Large intestine (tissue), 3 donors: ENCODE results near the gene RHOF. TPM values are rescaled to one million over a fixed set of nuclear protein-coding genes. Genes with fewer than 3 reads are reported as not detected.
"Not testable (repeated sequence)": the region's sequence is repeated elsewhere in the genome, so short reads cannot be mapped to it uniquely, and the experiment has no call there.

Experiments used
- DNase-seq, 2 donors: peaks; one replicate each; pipeline versions ENCODE4 v3.0.0 to v3.0.0-alpha.2; 2013
- H3K27ac ChIP-seq: one replicate; pipeline ENCODE4 v1.5.1; 2013; ENCODE audit warnings: low read length
- H3K27me3 ChIP-seq: 2 replicates; pipeline ENCODE4 v1.6.1; 2013; ENCODE audit warnings: low read length; ENCODE audit not compliant: control insufficient read depth, insufficient read depth
- H3K36me3 ChIP-seq: 2 replicates; pipeline ENCODE4 v1.6.1; 2013; ENCODE audit warnings: low read length; ENCODE audit not compliant: control insufficient read depth, insufficient read depth
- H3K4me1 ChIP-seq: one replicate; pipeline ENCODE4 v1.6.1; 2013; ENCODE audit warnings: low read length; ENCODE audit not compliant: control insufficient read depth, insufficient read depth
- H3K4me3 ChIP-seq: one replicate; pipeline ENCODE4 v1.5.1; 2013; ENCODE audit warnings: low read length
- H3K9me3 ChIP-seq: one replicate; pipeline ENCODE4 v1.6.1; 2013; ENCODE audit warnings: mild to moderate bottlenecking, low read depth, low read length, moderate library complexity; ENCODE audit not compliant: control insufficient read depth
- WGBS: methylation state at CpG from one replicate; pipeline ENCODE4 v1.1.5; 2013; ENCODE audit warnings: low lambda C conversion rate; ENCODE audit not compliant: insufficient coverage; 5-methylcytosine and 5-hydroxymethylcytosine counted together
- polyA plus RNA-seq: library from polyadenylated mRNA; unstranded; fragments of 120-200 nt; gene quantifications from one replicate; pipeline ENCODE4 v1.2.1, GENCODE V29; 2013

Gene RHOF
- polyA plus RNA-seq, 1 donor, result 53.6 TPM

- Histone ChIP-seq H3K36me3 (peaks cover 20% of the 10 kb centered on the region), H3K27ac (no peak overlapping the region), H3K4me3 (no peak overlapping the region), H3K4me1 (no peaks in the 10 kb centered on the region), H3K9me3 (no peaks in the 10 kb centered on the region), H3K27me3 (no peaks in the 10 kb centered on the region)
- no CpG with 5 or more reads among the region's 11 CpGs for WGBS
- DNase-seq, result no peak
Observed at GRCh38 chr12:121754836-121755235, 38.7 kb downstream of the RHOF start.

GRCh38 chr12:121753844-121754264, 39.6 kb downstream of the RHOF start:
- no peak for DNase-seq
- peaks cover 20% of the 10 kb centered on the region for H3K36me3 ChIP-seq
- no peak overlapping the region for H3K27ac ChIP-seq

DNA sequence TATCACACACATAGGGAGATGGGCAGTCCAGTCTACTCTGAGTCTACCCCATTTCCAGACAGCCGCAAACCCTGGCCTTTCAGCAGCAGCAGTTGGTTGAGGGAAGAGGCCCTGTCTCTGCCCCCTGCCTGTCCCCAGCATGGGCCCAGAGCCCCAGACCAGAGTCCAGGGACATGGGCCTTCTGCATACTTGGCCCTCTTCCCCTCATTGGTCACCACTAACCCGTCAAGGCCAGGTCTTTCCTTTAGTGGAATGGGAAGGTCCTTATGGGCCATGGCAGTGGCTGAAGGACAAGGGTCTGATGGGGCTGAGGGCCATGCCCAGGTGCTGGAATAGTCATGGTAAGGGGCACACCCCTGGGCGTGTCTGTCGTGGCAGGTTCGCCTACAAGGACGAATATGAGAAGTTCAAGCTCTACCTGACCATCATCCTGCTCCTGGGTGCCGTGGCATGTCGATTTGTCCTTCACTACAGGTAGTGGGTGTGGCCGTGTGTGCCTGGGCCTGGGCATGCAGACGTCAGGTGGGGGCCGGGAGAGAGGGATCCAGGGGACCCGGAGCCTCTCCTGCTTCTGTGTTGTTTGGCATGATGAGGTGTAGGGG, 41.6 kb downstream of the RHOF start:
- Histone ChIP-seq H3K4me1 (peaks cover 8% of the 10 kb centered on the region), H3K27me3 (no peaks in the 10 kb centered on the region), H3K27ac (peak overlapping the region; percentile 36), H3K4me3 (no peak overlapping the region), H3K9me3 (no peaks in the 10 kb centered on the region), H3K36me3 (peaks cover 20% of the 10 kb centered on the region)
- no CpG with 5 or more reads among the region's 12 CpGs for WGBS
- peak in 1 of 2 donors; percentile 60 for DNase-seq

More at GRCh38 chr12:121753844-121754264, 39.6 kb downstream of the RHOF start:
- no CpG with 5 or more reads among the region's 12 CpGs for WGBS
- Histone ChIP-seq H3K27me3 (no peaks in the 10 kb centered on the region), H3K4me3 (no peak overlapping the region), H3K4me1 (no peaks in the 10 kb centered on the region), H3K9me3 (no peaks in the 10 kb centered on the region)

GRCh38 chr12:121751034-121751433, 42.5 kb downstream of the RHOF start:
- H3K9me3 ChIP-seq, result no peaks in the 10 kb centered on the region
- WGBS, result no CpG with 5 or more reads among the region's 1 CpG
- no peak for DNase-seq

DNA sequence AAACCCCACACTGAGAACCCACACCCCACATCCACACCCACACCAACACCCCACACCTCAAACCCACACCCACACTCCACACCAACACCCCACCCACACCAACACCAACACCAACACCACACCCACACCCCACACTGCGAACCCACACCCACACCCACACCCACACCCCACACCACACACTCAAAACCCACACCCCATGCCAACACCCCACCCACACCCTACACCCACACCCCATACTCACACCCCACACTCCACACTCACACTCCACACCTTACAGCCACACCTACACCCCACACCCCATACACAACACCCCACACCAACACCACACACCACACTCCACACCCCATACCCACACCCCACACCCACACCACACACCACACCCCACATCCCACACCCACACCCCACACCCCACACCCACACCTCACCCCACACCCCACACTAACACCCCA, 43.0 kb downstream of the RHOF start:
- Histone ChIP-seq H3K36me3 (peaks cover 18% of the 10 kb centered on the region), H3K4me1 (peaks cover 8% of the 10 kb centered on the region)
- no CpG with 5 or more reads among the region's 1 CpG for WGBS

More at GRCh38 chr12:121751034-121751433, 42.5 kb downstream of the RHOF start:
- no peak overlapping the region for H3K27ac ChIP-seq
- peaks cover 8% of the 10 kb centered on the region for H3K4me1 ChIP-seq
- no peak overlapping the region for H3K4me3 ChIP-seq
- no peaks in the 10 kb centered on the region for H3K27me3 ChIP-seq
- peaks cover 18% of the 10 kb centered on the region for H3K36me3 ChIP-seq

DNA sequence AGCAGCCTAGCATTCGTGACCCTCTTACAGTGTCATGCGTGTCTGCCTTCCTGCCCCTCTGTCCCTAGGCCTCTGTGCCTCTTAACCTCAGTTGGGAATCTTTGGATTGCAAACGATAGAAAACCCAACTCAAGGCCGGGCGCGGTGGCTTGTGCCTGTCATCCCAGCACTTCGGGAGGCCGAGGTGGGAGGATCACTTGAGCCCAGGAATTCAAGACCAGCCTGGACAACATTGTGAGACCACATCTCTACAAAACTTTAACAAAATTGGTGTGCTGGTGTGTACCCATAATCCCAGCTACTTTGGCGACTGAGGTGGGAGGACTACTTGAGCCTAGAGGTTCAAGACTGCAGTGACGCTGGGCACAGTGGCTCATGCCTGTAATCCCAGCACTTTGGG, 44.2 kb downstream of the RHOF start:
- H3K27me3 ChIP-seq, result no peaks in the 10 kb centered on the region
- H3K27ac ChIP-seq, result peak overlapping the region; percentile 77
- no CpG with 5 or more reads among the region's 10 CpGs for WGBS
- no peak overlapping the region for H3K4me3 ChIP-seq
- no peak for DNase-seq
- peaks cover 19% of the 10 kb centered on the region for H3K36me3 ChIP-seq
- peaks cover 8% of the 10 kb centered on the region for H3K4me1 ChIP-seq
- H3K9me3 ChIP-seq, result no peaks in the 10 kb centered on the region

More for the DNA sequence above, 43.0 kb downstream of the RHOF start:
- Histone ChIP-seq H3K27me3 (no peaks in the 10 kb centered on the region), H3K27ac (no peak overlapping the region), H3K4me3 (no peak overlapping the region), H3K9me3 (no peaks in the 10 kb centered on the region)
- no peak for DNase-seq

DNA sequence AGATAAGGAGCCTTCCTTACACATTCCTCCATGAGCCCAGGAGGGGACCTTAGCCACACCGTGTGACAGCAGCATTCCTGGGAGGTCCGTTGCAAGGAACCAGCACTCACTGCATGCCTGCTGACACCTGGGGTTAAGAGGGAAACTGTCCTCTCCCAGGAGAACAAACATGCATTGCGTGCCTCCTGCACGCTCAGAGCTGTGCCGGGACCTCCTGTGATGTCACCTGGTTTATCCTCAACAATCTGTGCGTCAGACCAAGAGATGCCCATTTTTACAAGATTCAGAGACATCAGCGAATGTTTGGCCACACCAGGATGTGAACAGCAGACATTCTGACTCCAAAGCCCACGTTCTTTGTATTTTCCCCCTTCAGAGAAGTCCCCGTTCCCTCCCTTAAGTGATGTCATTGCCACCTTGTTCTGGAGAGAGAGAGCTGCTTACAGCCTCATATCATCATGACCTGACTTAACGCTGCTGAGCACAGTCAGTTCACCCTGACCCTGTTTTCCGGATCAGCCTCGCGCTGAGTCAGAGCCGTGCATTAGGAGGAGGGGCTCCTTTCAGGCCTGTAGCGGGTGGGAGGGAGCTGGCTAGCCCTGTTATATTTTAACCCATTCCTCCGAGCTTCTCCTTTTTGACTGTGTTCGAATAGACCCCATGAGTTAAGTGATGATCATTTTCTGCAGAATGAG, 44.8 kb downstream of the RHOF start:
- H3K4me1 ChIP-seq, result peaks cover 8% of the 10 kb centered on the region
- no peaks in the 10 kb centered on the region for H3K27me3 ChIP-seq
- H3K36me3 ChIP-seq, result peaks cover 21% of the 10 kb centered on the region
- H3K27ac ChIP-seq, result peak overlapping the region; percentile 77
- DNase-seq, result peak; percentile 70 to 76
- no CpG with 5 or more reads among the region's 17 CpGs for WGBS
- no peaks in the 10 kb centered on the region for H3K9me3 ChIP-seq
- H3K4me3 ChIP-seq, result no peak overlapping the region

- peaks cover 8% of the 10 kb centered on the region for H3K4me1 ChIP-seq
- H3K4me3 ChIP-seq, result no peak overlapping the region
- no peaks in the 10 kb centered on the region for H3K27me3 ChIP-seq
- peak overlapping the region; percentile 77 for H3K27ac ChIP-seq
- DNase-seq, result no peak
- no peaks in the 10 kb centered on the region for H3K9me3 ChIP-seq
- no CpG with 5 or more reads among the region's 13 CpGs for WGBS
- peaks cover 23% of the 10 kb centered on the region for H3K36me3 ChIP-seq
Observed at GRCh38 chr12:121748218-121748570, 45.3 kb downstream of the RHOF start.

- H3K9me3 ChIP-seq, DNase-seq, H3K27me3 ChIP-seq, H3K4me3 ChIP-seq, H3K4me1 ChIP-seq, H3K27ac ChIP-seq: not testable (repeated sequence)
- WGBS, result no CpG with 5 or more reads among the region's 5 CpGs
- peaks cover 19% of the 10 kb centered on the region for H3K36me3 ChIP-seq
Observed at GRCh38 chr12:121745545-121745944, 47.9 kb downstream of the RHOF start.

GRCh38 chr12:121741743-121742142, 51.7 kb downstream of the RHOF start:
- H3K27me3 ChIP-seq, result no peaks in the 10 kb centered on the region
- no peak for DNase-seq
- peaks cover 8% of the 10 kb centered on the region for H3K4me1 ChIP-seq
- no CpG with 5 or more reads among the region's 6 CpGs for WGBS
- H3K27ac ChIP-seq, result no peak overlapping the region
- no peak overlapping the region for H3K4me3 ChIP-seq
- H3K36me3 ChIP-seq, result peaks cover 12% of the 10 kb centered on the region
- H3K9me3 ChIP-seq, result no peaks in the 10 kb centered on the region
